Measurements from ENCODE around the gene ZFC3H1.

- TF ChIP-seq, protein P1, sequence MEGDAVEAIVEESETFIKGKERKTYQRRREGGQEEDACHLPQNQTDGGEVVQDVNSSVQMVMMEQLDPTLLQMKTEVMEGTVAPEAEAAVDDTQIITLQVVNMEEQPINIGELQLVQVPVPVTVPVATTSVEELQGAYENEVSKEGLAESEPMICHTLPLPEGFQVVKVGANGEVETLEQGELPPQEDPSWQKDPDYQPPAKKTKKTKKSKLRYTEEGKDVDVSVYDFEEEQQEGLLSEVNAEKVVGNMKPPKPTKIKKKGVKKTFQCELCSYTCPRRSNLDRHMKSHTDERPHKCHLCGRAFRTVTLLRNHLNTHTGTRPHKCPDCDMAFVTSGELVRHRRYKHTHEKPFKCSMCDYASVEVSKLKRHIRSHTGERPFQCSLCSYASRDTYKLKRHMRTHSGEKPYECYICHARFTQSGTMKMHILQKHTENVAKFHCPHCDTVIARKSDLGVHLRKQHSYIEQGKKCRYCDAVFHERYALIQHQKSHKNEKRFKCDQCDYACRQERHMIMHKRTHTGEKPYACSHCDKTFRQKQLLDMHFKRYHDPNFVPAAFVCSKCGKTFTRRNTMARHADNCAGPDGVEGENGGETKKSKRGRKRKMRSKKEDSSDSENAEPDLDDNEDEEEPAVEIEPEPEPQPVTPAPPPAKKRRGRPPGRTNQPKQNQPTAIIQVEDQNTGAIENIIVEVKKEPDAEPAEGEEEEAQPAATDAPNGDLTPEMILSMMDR (conservative IDR thresholded peaks at IDR 0.05; ENCODE audit: low read length), result no peak
- no peak for TF ChIP-seq EZH2phosphoT487 (IDR thresholded peaks at IDR 0.05; ENCODE audit: borderline replicate concordance)
Observed at GRCh38 chr12:71578694-71579258, 84.9 kb downstream of the ZFC3H1 start.
